ENCODE data around the gene RCOR1.
A peak's percentile ranks its signal among the peaks of the same experiment; 100 is the strongest.

RCOR1 gene

GRCh38 chr14:102774391-102775153, 182.1 kb downstream of the RCOR1 start:
- peak; percentile 68 for TF ChIP-seq CTCF (conservative IDR thresholded peaks at IDR 0.05; ENCODE audit: low read depth)
- peak overlapping the region; percentile 82 for H3K27ac ChIP-seq
- CTCF ChIA-PET: interaction anchor here (0.6 to 1.9 kb wide), 6 partner anchors 10 to 739 kb away, joined by 3 to 6 read pairs (median 3); no protein-coding TSS in a partner anchor
- POLR2A ChIA-PET (ENCODE audit: low non-redundant PET): interaction anchor here (0.6 kb wide), 1 partner anchor 201 kb away, joined by 4 read pairs; no protein-coding TSS in a partner anchor
- peak; percentile 61 for DNase-seq (ENCODE audit: low spot score)

GRCh38 chr14:102775855-102776760, 183.7 kb downstream of the RCOR1 start:
- ChIA-PET POLR2A (ENCODE audit: low non-redundant PET) (no interaction called here), CTCF (interaction anchor here (0.6 to 0.7 kb wide), 4 partner anchors 98 to 559 kb away, joined by 3 to 4 read pairs (median 3); no protein-coding TSS in a partner anchor)
- no peak for DNase-seq (ENCODE audit: low spot score)
- no peak for TF ChIP-seq CTCF (conservative IDR thresholded peaks at IDR 0.05; ENCODE audit: low read depth)
- peak overlapping the region; percentile 82 for H3K27ac ChIP-seq

GRCh38 chr14:102776761-102777710, 184.6 kb downstream of the RCOR1 start, which contains the start of gene TRAF3:
Gene TRAF3, plus strand, starts transcription at chr14:102777449. Its CDS starts 92,753 bp downstream, at chr14:102870202.
- DNase-seq (ENCODE audit: low spot score): peak; percentile 75
- POLR2A ChIA-PET (ENCODE audit: low non-redundant PET): no interaction called here
- CTCF ChIA-PET: no interaction called here
- no peak for TF ChIP-seq CTCF (conservative IDR thresholded peaks at IDR 0.05; ENCODE audit: low read depth)
- peak within 1 kb of the TSS; percentile 82 for H3K27ac ChIP-seq

GRCh38 chr14:102777711-102778337, 185.4 kb downstream of the RCOR1 start:
- DNase-seq (ENCODE audit: low spot score): peak; percentile 41
- no peak for TF ChIP-seq CTCF (conservative IDR thresholded peaks at IDR 0.05; ENCODE audit: low read depth)
- H3K27ac ChIP-seq: peak overlapping the region; percentile 82
- POLR2A ChIA-PET (ENCODE audit: low non-redundant PET): no interaction called here
- CTCF ChIA-PET: interaction anchor here (1.2 kb wide), 1 partner anchor 12 kb away, joined by 5 read pairs; no protein-coding TSS in a partner anchor

GRCh38 chr14:102778338-102779083, 186.1 kb downstream of the RCOR1 start:
- peak overlapping the region; percentile 82 for H3K27ac ChIP-seq
- POLR2A ChIA-PET (ENCODE audit: low non-redundant PET): interaction anchor here (0.6 kb wide), 1 partner anchor 221 kb away, joined by 3 read pairs; no protein-coding TSS in a partner anchor
- no peak for DNase-seq (ENCODE audit: low spot score)

More at GRCh38 chr14:102778338-102779083, 186.1 kb downstream of the RCOR1 start:
- TF ChIP-seq CTCF (conservative IDR thresholded peaks at IDR 0.05; ENCODE audit: low read depth): no peak
- CTCF ChIA-PET: interaction anchor here (0.7 to 1.2 kb wide), 3 partner anchors 11 to 322 kb away, joined by 3 to 5 read pairs (median 5); no protein-coding TSS in a partner anchor
